K562 (cell line): ENCODE results near the gene ZBTB38. TPM values are rescaled to one million over a fixed set of nuclear protein-coding genes. Genes with fewer than 3 reads are reported as not detected.

Experiments used
- ATAC-seq: fragments of 200-7000 bp; cut with Tn5 transposase; 3 replicates; pipeline ENCODE4 v1.9.1; 2020; ENCODE audit warnings: moderate library complexity
- BruUV-seq: library from RNA; stranded (reverse); fragments of 400-500 nt; replicated peaks from 2 replicates; lab custom pipeline; 2021; lab: Mats Ljungman, UMichigan
- CTCF ChIA-PET: fragments of 300-600 bp; formaldehyde crosslinking; extraction: SDS; loops from one replicate; lab custom pipeline; 2021; ENCODE audit warnings: low intra/inter-chr PET ratio; lab: Yijun Ruan, JAX
- POLR2A ChIA-PET: fragments of 300-600, 350-650 bp; sonication (Branson Sonifier 250); formaldehyde crosslinking; extraction: SDS; loops from one replicate; lab custom pipeline; 2021; ENCODE audit warnings: antibody characterized with exemption, inconsistent platforms; lab: Yijun Ruan, JAX
- DNase-seq, 4 experiments: peaks; one replicate each; pipeline versions ENCODE4 v3.0.0 to v3.0.0-alpha.2; 2011 to 2018; ENCODE audit warnings: low spot score in 3 of 4, mixed read lengths in 3 of 4; ENCODE audit errors: extremely low read depth in 1 of 4
- FAIRE-seq: peaks from 2 replicates; lab custom pipeline; 2011; peaks lifted over from hg19 to GRCh38; lab: Jason Lieb, UNC
- H2AFZ ChIP-seq: 2 replicates; pipeline ENCODE4 v1.6.0; 2011; ENCODE audit warnings: low read depth, low read length, control low read depth, inconsistent platforms
- H3K27ac ChIP-seq: fragments of 200-600 bp; 3 replicates; pipeline ENCODE4 v1.8.0; 2011; ENCODE audit warnings: low read depth, mild to moderate bottlenecking, control low read depth, inconsistent platforms, low read length, moderate library complexity, mixed read lengths; ENCODE audit errors: extremely low read depth
- H3K27me3 ChIP-seq, 2 experiments: fragments of 300-600 bp in 1 of 2; 2 replicates in 1 of 2; 3 replicates in 1 of 2; pipeline versions ENCODE4 v1.6.0 to v1.8.0; 2011; ENCODE audit warnings: inconsistent platforms in 2 of 2, low read length in 2 of 2, mild to moderate bottlenecking in 1 of 2, mixed read lengths in 1 of 2, moderate library complexity in 1 of 2; ENCODE audit not compliant: control insufficient read depth in 2 of 2, insufficient read depth in 2 of 2
- H3K36me3 ChIP-seq: fragments of 300-600 bp; 3 replicates; pipeline ENCODE4 v1.8.0; 2011; ENCODE audit warnings: mild to moderate bottlenecking, low read length, inconsistent platforms; ENCODE audit not compliant: control insufficient read depth, insufficient read depth
- H3K4me1 ChIP-seq, 2 experiments: fragments of 200-600 bp in 1 of 2; replicated peaks in 1 of 2; 2 replicates in 1 of 2; 3 replicates in 1 of 2; pipeline versions ENCODE4 v1.5.1 to v1.8.0; 2011; ENCODE audit warnings: inconsistent platforms in 2 of 2, low read length in 2 of 2, mild to moderate bottlenecking in 1 of 2, mixed read lengths in 1 of 2, moderate library complexity in 1 of 2; ENCODE audit not compliant: control insufficient read depth in 2 of 2, insufficient read depth in 2 of 2
- H3K4me2 ChIP-seq: 2 replicates; pipeline ENCODE4 v1.6.1; 2011; ENCODE audit warnings: low read length, control low read depth, inconsistent platforms, mixed read lengths; ENCODE audit not compliant: insufficient read depth
- H3K4me3 ChIP-seq: fragments of 200-600 bp; sonication (generic), shearing (Covaris generic); 2 replicates; pipeline ENCODE4 v1.5.1; 2016; ENCODE audit warnings: control low read depth, inconsistent platforms
- H3K79me2 ChIP-seq: fragments of 200-600 bp; 3 replicates; pipeline ENCODE4 v1.8.0; 2011; ENCODE audit warnings: low read length, inconsistent platforms; ENCODE audit not compliant: control insufficient read depth, insufficient read depth
- H3K9ac ChIP-seq, 2 experiments: 2 replicates each; pipeline versions ENCODE4 v1.6.0 to v1.6.1; 2011; ENCODE audit warnings: low read depth in 2 of 2, low read length in 2 of 2, control low read depth in 1 of 2, inconsistent platforms in 1 of 2, mild to moderate bottlenecking in 1 of 2, mixed read lengths in 1 of 2; ENCODE audit not compliant: insufficient read depth in 1 of 2
- H3K9me1 ChIP-seq: one replicate; pipeline ENCODE4 v1.6.0; 2011; ENCODE audit warnings: inconsistent platforms, mild to moderate bottlenecking, low read length, moderate library complexity; ENCODE audit not compliant: control insufficient read depth, insufficient read depth
- H3K9me3 ChIP-seq: replicated peaks from 2 replicates; pipeline ENCODE4 v1.5.1; 2011; ENCODE audit warnings: low read depth, low read length, inconsistent platforms; ENCODE audit not compliant: control insufficient read depth, insufficient read depth
- H4K20me1 ChIP-seq: replicated peaks from 2 replicates; pipeline ENCODE4 v1.6.1; 2011; ENCODE audit warnings: low read length, inconsistent platforms, mixed read lengths; ENCODE audit not compliant: control insufficient read depth, insufficient read depth
- HDAC6 ChIP-seq: IDR thresholded peaks from 2 replicates; pipeline ENCODE4 v1.6.1; 2012; ENCODE audit warnings: low read depth, mild to moderate bottlenecking, control low read depth, inconsistent platforms, low read length, moderate library complexity
- POLR2G ChIP-seq: fragments of 200-400 bp; formaldehyde crosslinking; IDR thresholded peaks from 2 replicates; pipeline ENCODE4 v1.6.1; 2017; ENCODE audit warnings: low read depth, mild to moderate bottlenecking, antibody characterized with exemption, low read length, moderate library complexity
- RFX1 ChIP-seq: fragments of 450-650 bp; IDR thresholded peaks from 2 replicates; pipeline ENCODE4 v1.6.1; 2016; ENCODE audit warnings: mild to moderate bottlenecking, moderate library complexity
- SFPQ ChIP-seq: fragments of 200-400 bp; formaldehyde crosslinking; IDR thresholded peaks from 2 replicates; pipeline ENCODE4 v1.6.1; 2017; ENCODE audit warnings: mild to moderate bottlenecking, low read depth, low read length, moderate library complexity
- SIN3A ChIP-seq, 2 experiments: fragments of 150-350 bp in 1 of 2; IDR thresholded peaks; 2 replicates each; pipeline ENCODE4 v1.6.1; 2011 to 2016; ENCODE audit warnings: borderline replicate concordance in 2 of 2, low read depth in 2 of 2, low read length in 2 of 2, mild to moderate bottlenecking in 2 of 2, moderate library complexity in 2 of 2; ENCODE audit not compliant: control insufficient read depth in 1 of 2
- ZKSCAN1 ChIP-seq: fragments of 150-350 bp; IDR thresholded peaks from 2 replicates; pipeline ENCODE4 v1.6.1; 2016; ENCODE audit warnings: low read depth, low read length
- WGBS: fragments of 100-300 bp; shearing (Covaris generic); methylation state at CpG from one replicate; pipeline ENCODE4 v1.1.6; 2016; ENCODE audit warnings: low coverage, mixed read lengths; ENCODE audit not compliant: insufficient coverage; ENCODE audit errors: missing lambda C conversion rate; 5-methylcytosine and 5-hydroxymethylcytosine counted together
- in situ Hi-C: fragments of 300-500 bp; cut with MboI; formaldehyde crosslinking; loops from 4 replicates; pipeline ENCODE4 v1.15.0; 2018; ENCODE audit warnings: inconsistent platforms, mixed read lengths
- intact Hi-C: fragments of 100-400 bp; cut with micrococcal nuclease; formaldehyde crosslinking; loops from 2 replicates; pipeline ENCODE4 v1.14.2; 2022
- polyA plus RNA-seq, 8 experiments: library from polyadenylated mRNA; depleted of rRNA in 4 of 8; stranded (reverse) in 5 of 8; unstranded in 3 of 8; fragments of >200 nt; fragmentation: Nextera tagmentation in 2 of 8; fragmentation: Illumina TruSeq in 1 of 8; extraction: Ambion mirVana in 2 of 8; extraction: Trizol in 1 of 8; gene quantifications; 2 replicates each; pipeline versions ENCODE4 v1.2.1 to v1.2.3, GENCODE V29; 2011 to 2014; ENCODE audit warnings: inconsistent platforms in 1 of 8, missing spikeins in 1 of 8
- total RNA-seq, 7 experiments: library from RNA; depleted of rRNA in 6 of 7; stranded (reverse); fragments of >200 nt in 6 of 7; fragmentation: Illumina TruSeq in 2 of 7; extraction: Trizol in 2 of 7; gene quantifications; 2 replicates each; pipeline versions ENCODE4 v1.2.1 to v1.2.3, GENCODE V29; 2011 to 2021; ENCODE audit warnings: low replicate concordance in 1 of 7
- TF ChIP-seq, protein P1 (sequence below), 2 experiments: fragments of 450-650 bp; IDR thresholded peaks; 2 replicates each; pipeline ENCODE4 v1.6.1; 2016; ENCODE audit warnings: mild to moderate bottlenecking in 2 of 2, borderline replicate concordance in 1 of 2, low read depth in 1 of 2, moderate library complexity in 1 of 2
- TF ChIP-seq, protein P2 (sequence below): fragments of 200-800 bp; sonication (Bioruptor generic); IDR thresholded peaks from 2 replicates; pipeline ENCODE4 v1.6.1; 2017; ENCODE audit warnings: missing genetic modification characterization, missing compliant biosample characterization

The ZBTB38 gene
- total and polyA plus RNA-seq, 9 of the 15 experiments (the other 6 are each of a cell fraction or from before 2014, with no cell fraction given): 12.1 to 39.4 (median 22.9) TPM

DNA sequence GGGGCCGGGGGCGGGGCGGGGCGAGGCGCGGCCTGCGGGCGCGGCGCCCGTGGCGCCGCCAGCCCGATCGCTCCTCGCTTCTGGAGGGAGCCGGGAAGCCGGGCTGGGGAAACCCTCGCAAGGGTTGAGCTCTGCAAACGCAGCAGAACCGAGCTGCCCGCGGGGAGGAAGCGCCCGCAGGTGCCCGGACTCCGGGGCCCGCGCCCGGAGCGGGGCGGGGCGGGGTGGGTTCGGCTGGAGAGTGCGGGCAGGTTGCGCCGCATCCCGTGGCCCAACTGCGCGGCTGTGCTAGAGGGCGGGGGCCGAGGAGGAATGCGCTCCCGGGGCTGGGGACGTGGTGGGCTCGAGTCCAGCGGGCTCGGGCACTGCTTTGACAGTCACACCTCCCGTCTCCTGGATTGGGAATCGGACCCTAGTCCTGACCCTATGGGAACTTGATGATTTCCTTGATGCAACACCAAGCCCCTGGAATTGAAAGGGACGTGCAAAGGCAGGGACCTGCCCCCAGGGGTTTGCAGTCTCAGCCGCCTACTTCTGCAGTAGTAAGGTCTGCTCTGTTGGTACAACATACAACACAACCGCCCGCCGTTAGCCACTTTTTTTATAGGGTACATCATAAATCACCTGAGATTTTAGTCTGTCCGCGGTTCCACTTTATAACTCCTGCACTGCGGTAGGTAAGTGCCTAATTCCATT is 34.3 kb downstream of the ZBTB38 start:
- H3K79me2 ChIP-seq: no peaks in the 10 kb centered on the region
- no peaks in the 10 kb centered on the region for H3K9me1 ChIP-seq
- POLR2A ChIA-PET: no interaction called here
- WGBS: 91% methylated on average over 16 of the region's 58 CpGs
- CTCF ChIA-PET: no interaction called here
- no peak overlapping the region for H2AFZ ChIP-seq
- H3K9me3 ChIP-seq: no peaks in the 10 kb centered on the region
- H3K27me3 ChIP-seq: no peaks in the 10 kb centered on the region
- BruUV-seq: no TSS peak
- DNase-seq: no peak
- FAIRE-seq: no peak
- in situ Hi-C loops (no loop called here), intact Hi-C loops (no loop called here)
- H3K4me1 ChIP-seq: 0 out of 5 replicates have a peak, but pooled peaks cover 0 to 2% of the 10 kb centered on the region in 2 experiments
- H3K4me2 ChIP-seq: no peak overlapping the region
- H3K9ac ChIP-seq: no peak overlapping the region
- H3K36me3 ChIP-seq: peaks cover 34% of the 10 kb centered on the region
- no peak for ATAC-seq
- no peak overlapping the region for H3K27ac ChIP-seq
- no peaks in the 10 kb centered on the region for H4K20me1 ChIP-seq
- H3K4me3 ChIP-seq: no peak overlapping the region
- TF ChIP-seq ZKSCAN1 (no peak), SFPQ (no peak), POLR2G (no peak), RFX1 (no peak), HDAC6 (no peak), SIN3A (IDR thresholded peaks at IDR 0.05; ENCODE audit: borderline replicate concordance in 2 of 2, control insufficient read depth in 1 of 2, low read depth in 2 of 2, low read length in 2 of 2) (no peak)
- TF ChIP-seq, protein P1, sequence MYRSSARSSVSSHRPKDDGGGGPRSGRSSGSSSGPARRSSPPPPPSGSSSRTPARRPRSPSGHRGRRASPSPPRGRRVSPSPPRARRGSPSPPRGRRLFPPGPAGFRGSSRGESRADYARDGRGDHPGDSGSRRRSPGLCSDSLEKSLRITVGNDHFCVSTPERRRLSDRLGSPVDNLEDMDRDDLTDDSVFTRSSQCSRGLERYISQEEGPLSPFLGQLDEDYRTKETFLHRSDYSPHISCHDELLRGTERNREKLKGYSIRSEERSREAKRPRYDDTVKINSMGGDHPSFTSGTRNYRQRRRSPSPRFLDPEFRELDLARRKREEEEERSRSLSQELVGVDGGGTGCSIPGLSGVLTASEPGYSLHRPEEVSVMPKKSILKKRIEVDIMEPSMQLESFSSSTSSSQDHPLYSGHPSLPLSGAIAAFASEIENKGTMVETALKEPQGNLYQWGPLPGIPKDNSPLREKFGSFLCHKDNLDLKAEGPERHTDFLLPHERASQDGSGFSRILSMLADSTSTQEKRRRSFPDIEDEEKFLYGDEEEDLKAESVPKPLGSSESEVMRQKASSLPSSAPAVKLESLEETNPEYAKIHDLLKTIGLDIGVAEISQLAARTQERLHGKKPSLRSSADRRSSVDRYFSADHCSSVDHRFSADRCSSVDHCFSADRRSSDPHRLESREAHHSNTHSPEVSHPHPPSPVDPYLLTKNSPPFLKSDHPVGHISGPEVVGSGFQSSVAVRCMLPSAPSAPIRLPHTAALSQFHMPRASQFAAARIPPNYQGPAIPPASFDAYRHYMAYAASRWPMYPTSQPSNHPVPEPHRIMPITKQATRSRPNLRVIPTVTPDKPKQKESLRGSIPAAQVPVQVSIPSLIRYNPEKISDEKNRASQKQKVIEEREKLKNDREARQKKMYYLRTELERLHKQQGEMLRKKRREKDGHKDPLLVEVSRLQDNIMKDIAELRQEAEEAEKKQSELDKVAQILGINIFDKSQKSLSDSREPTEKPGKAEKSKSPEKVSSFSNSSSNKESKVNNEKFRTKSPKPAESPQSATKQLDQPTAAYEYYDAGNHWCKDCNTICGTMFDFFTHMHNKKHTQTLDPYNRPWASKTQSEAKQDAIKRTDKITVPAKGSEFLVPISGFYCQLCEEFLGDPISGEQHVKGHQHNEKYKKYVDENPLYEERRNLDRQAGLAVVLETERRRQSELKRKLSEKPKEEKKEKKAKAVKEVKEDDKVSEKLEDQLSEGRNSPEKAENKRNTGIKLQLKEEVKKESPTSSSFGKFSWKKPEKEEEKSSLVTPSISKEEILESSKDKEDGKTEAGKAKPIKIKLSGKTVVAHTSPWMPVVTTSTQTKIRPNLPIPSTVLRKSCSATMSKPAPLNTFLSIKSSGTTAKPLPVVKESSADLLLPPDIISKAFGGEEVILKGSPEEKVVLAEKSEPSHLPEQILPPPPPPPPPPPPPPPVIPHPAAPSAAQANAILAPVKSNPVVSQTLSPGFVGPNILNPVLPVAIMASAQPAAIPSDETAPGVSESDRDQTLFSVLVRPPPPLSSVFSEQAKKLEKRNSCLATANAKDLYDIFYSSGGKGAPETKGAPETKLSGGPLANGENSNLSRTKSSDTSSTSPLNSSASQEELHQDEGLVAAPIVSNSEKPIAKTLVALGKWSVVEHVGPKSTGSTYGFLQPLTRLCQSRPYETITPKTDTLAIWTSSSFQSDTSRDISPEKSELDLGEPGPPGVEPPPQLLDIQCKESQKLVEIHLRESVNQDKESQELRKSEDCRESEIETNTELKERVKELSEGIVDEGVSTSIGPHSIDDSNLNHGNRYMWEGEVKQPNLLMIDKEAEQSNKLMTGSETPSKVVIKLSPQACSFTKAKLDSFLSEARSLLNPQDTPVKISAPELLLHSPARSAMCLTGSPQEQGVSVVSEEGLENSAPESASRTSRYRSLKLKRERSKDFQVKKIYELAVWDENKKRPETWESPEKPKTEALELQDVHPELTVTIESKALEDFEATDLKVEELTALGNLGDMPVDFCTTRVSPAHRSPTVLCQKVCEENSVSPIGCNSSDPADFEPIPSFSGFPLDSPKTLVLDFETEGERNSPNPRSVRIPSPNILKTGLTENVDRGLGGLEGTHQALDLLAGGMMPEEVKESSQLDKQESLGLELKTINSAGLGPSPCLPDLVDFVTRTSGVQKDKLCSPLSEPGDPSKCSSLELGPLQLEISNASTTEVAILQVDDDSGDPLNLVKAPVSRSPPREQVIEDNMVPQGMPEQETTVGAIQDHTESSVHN (IDR thresholded peaks at IDR 0.05; ENCODE audit: borderline replicate concordance in 1 of 2, low read depth in 1 of 2): no peak
- TF ChIP-seq, protein P2, sequence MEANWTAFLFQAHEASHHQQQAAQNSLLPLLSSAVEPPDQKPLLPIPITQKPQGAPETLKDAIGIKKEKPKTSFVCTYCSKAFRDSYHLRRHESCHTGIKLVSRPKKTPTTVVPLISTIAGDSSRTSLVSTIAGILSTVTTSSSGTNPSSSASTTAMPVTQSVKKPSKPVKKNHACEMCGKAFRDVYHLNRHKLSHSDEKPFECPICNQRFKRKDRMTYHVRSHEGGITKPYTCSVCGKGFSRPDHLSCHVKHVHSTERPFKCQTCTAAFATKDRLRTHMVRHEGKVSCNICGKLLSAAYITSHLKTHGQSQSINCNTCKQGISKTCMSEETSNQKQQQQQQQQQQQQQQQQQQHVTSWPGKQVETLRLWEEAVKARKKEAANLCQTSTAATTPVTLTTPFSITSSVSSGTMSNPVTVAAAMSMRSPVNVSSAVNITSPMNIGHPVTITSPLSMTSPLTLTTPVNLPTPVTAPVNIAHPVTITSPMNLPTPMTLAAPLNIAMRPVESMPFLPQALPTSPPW (CRISPR knock-in tag): no peak
